BLaER1 (cell line): ENCODE measurements around the gene DTL.

ENCODE experiments used
- H3K27ac ChIP-seq: shearing (Covaris generic); formaldehyde crosslinking; 2 replicates; pipeline ENCODE4 v1.8.1; 2022
- H3K27me3 ChIP-seq: shearing (Covaris generic); formaldehyde crosslinking; 2 replicates; pipeline ENCODE4 v1.8.1; 2022
- H3K36me3 ChIP-seq: shearing (Covaris generic); formaldehyde crosslinking; 2 replicates; pipeline ENCODE4 v1.8.1; 2022
- H3K4me1 ChIP-seq: shearing (Covaris generic); formaldehyde crosslinking; 2 replicates; pipeline ENCODE4 v1.8.1; 2022
- H3K4me2 ChIP-seq: shearing (Covaris generic); formaldehyde crosslinking; 2 replicates; pipeline ENCODE4 v1.8.1; 2022
- H3K4me3 ChIP-seq: shearing (Covaris generic); formaldehyde crosslinking; 2 replicates; pipeline ENCODE4 v1.8.1; 2022
- H3K9ac ChIP-seq: shearing (Covaris generic); formaldehyde crosslinking; 2 replicates; pipeline ENCODE4 v1.8.1; 2022
- H3K9me3 ChIP-seq: shearing (Covaris generic); formaldehyde crosslinking; 2 replicates; pipeline ENCODE4 v1.8.1; 2022
- H4K20me1 ChIP-seq: shearing (Covaris generic); formaldehyde crosslinking; 2 replicates; pipeline ENCODE4 v1.8.1; 2022
- Cebpa-rat ChIP-seq: shearing (Covaris generic); IDR thresholded peaks from 2 replicates; pipeline ENCODE4 v1.8.1; 2022

Gene DTL

GRCh38 chr1:212035835-212036605 is 472 bp downstream of the DTL start:
- Histone ChIP-seq H3K4me1 (peaks cover 77% of the 10 kb centered on the region), H4K20me1 (peaks cover 29% of the 10 kb centered on the region), H3K27ac (peak overlapping the region; percentile 92)

DNA sequence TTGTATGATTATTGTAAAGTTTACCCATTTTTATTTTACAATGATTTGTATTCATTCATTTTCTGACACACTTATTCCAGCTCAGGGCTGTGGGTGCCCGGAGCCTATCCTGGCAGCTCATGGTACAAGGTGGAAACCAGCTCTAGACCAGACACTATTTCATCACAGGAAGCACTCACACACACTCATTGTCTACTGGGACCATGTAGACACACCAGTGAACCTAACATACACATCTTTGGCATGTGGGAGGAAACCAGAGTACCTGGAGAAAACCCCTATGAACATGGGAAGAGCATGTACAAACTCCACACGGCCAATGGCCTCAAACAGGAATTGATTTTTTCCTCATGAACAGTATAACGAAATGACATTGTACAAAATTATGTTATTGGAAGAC is 2.4 kb downstream of the DTL start:
- no peaks in the 10 kb centered on the region for H3K9me3 ChIP-seq
- peak overlapping the region; percentile 92; the same call in 1 of the 2 replicates for H3K4me3 ChIP-seq
- H3K27ac ChIP-seq, result no peak overlapping the region
- no peak overlapping the region; the same call in 1 of the 2 replicates for H3K9ac ChIP-seq
- peak overlapping the region; percentile 87 for H3K4me2 ChIP-seq
- H3K36me3 ChIP-seq, result peaks cover 40% of the 10 kb centered on the region
- peaks cover 65% of the 10 kb centered on the region for H3K4me1 ChIP-seq
- no peak for TF ChIP-seq Cebpa-rat
- H4K20me1 ChIP-seq, result peaks cover 24% of the 10 kb centered on the region
- H3K27me3 ChIP-seq, result no peaks in the 10 kb centered on the region

More at GRCh38 chr1:212035835-212036605, 472 bp downstream of the DTL start:
- no peaks in the 10 kb centered on the region for H3K27me3 ChIP-seq
- H3K4me2 ChIP-seq, result peak overlapping the region; percentile 87
- H3K9ac ChIP-seq, result peak overlapping the region; percentile 94
- no peaks in the 10 kb centered on the region for H3K9me3 ChIP-seq
- peak overlapping the region; percentile 92 for H3K4me3 ChIP-seq
- H3K36me3 ChIP-seq, result peaks cover 37% of the 10 kb centered on the region
- TF ChIP-seq Cebpa-rat, result no peak

DNA sequence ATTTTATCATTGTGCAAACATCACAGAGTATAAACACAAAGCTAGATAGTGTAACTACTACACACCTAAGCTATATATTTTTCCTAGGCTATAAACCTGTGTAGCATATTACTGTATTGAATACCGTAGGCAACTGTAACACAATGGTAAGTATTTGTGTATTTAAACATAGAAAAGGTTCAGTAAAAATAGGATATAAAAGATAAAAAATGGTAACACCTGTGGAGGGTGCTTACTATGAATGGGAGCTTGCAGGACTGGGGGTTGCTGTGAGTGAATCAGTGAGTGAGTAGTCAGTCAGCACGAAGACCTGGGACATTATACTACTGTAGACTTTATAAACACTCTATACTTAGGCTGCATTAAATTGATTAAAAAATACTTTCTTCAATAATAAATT is 4.1 kb downstream of the DTL start:
- Histone ChIP-seq H3K4me1 (peaks cover 49% of the 10 kb centered on the region), H3K9me3 (no peaks in the 10 kb centered on the region), H4K20me1 (peaks cover 23% of the 10 kb centered on the region), H3K36me3 (peaks cover 47% of the 10 kb centered on the region), H3K27ac (no peak overlapping the region), H3K4me2 (0 out of 2 replicates have a peak overlapping the region, but pooled peaks have one; percentile 11), H3K4me3 (no peak overlapping the region), H3K27me3 (no peaks in the 10 kb centered on the region), H3K9ac (no peak overlapping the region)
- TF ChIP-seq Cebpa-rat, result no peak

GRCh38 chr1:212040629-212041412 is 5.3 kb downstream of the DTL start:
- peak overlapping the region; percentile 58 for H3K4me2 ChIP-seq

DNA sequence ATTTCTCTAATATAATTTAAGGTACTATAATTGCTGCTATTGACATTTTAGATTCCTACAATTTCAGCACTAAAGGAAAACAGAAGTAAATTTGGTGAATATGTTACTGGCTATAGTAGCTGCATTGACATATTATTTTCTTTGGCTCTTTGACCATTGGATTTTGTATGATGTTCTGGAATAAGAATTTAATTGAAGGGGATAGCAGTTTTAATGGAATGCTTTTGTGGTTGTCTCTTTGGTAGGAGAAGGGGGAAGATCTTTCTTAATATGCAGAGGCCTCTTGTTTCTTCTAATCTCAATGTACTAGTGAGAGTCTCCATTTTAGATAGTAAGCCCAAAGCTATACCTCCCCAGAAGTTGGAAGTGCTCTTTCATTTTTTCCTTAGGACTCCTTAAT is 6.9 kb downstream of the DTL start:
- Histone ChIP-seq H3K9me3 (no peaks in the 10 kb centered on the region), H3K4me2 (no peak overlapping the region), H3K4me1 (peaks cover 37% of the 10 kb centered on the region), H4K20me1 (peaks cover 26% of the 10 kb centered on the region; the same call in 1 of the 2 replicates), H3K9ac (no peak overlapping the region), H3K27me3 (no peaks in the 10 kb centered on the region), H3K4me3 (no peak overlapping the region), H3K27ac (no peak overlapping the region), H3K36me3 (peaks cover 75% of the 10 kb centered on the region)
- no peak for TF ChIP-seq Cebpa-rat

More at GRCh38 chr1:212040629-212041412, 5.3 kb downstream of the DTL start:
- Histone ChIP-seq H3K4me1 (peaks cover 49% of the 10 kb centered on the region), H4K20me1 (peaks cover 26% of the 10 kb centered on the region; the same call in 1 of the 2 replicates), H3K36me3 (peaks cover 59% of the 10 kb centered on the region), H3K9me3 (no peaks in the 10 kb centered on the region), H3K9ac (no peak overlapping the region), H3K27ac (no peak overlapping the region), H3K27me3 (no peaks in the 10 kb centered on the region), H3K4me3 (no peak overlapping the region)
- no peak for TF ChIP-seq Cebpa-rat

- H3K27ac ChIP-seq, result no peak overlapping the region
- H3K27me3 ChIP-seq, result no peaks in the 10 kb centered on the region
- peaks cover 84% of the 10 kb centered on the region for H3K36me3 ChIP-seq
- no peak overlapping the region for H3K4me2 ChIP-seq
- peaks cover 26% of the 10 kb centered on the region; the same call in 1 of the 2 replicates for H4K20me1 ChIP-seq
- no peak overlapping the region for H3K9ac ChIP-seq
- TF ChIP-seq Cebpa-rat, result no peak
- H3K4me1 ChIP-seq, result peaks cover 16% of the 10 kb centered on the region
- H3K4me3 ChIP-seq, result no peak overlapping the region
- H3K9me3 ChIP-seq, result no peaks in the 10 kb centered on the region
These were observed 9.3 kb downstream of the DTL start for GRCh38 chr1:212044851-212045250.

DNA sequence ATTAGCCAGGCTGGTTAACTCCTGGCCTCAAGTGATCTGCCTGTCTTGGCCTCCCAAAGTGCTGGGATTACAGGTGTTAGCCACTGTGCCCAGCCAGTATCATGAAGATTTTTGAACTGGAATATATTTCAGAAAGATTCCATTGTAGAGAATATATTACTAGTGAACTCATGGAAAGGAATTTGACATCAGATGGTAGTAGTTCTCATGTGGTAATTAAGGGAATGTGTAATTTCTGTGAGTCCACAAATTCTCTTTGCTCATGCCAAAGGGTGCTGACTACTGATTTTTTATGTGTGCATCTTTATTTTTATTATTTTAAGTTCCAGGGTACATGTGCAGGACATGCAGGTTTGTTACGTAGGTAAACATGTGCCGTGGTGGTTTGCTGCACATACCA is 10.4 kb downstream of the DTL start:
- peaks cover 91% of the 10 kb centered on the region for H3K36me3 ChIP-seq
- no peak overlapping the region for H3K9ac ChIP-seq
- no peaks in the 10 kb centered on the region for H3K27me3 ChIP-seq
- TF ChIP-seq Cebpa-rat, result no peak
- H3K4me2 ChIP-seq, result no peak overlapping the region
- peaks cover 6% of the 10 kb centered on the region for H3K4me1 ChIP-seq
- H3K4me3 ChIP-seq, result no peak overlapping the region
- H4K20me1 ChIP-seq, result peaks cover 26% of the 10 kb centered on the region; the same call in 1 of the 2 replicates
- H3K27ac ChIP-seq, result no peak overlapping the region
- H3K9me3 ChIP-seq, result no peaks in the 10 kb centered on the region

DNA sequence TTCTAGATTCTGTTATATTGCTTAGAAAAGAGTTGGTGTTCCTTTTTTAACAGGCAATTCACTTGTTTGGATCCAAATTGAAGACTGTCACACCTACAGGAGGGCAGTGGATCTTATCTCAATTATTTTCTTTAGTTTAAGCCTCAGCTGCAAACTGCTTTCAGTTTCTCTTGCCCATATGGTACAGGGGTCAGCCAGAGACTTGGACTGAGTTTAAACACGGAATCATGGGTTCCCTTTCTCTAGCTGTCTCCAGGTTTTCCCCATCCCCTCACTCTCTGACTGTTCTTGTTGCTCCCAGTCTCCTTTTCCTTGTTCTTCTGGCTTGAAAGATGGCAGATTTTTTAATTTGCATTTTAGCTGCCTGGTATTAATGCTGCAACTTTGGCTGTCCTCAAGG is 18.4 kb downstream of the DTL start:
- Histone ChIP-seq H4K20me1 (no peaks in the 10 kb centered on the region), H3K27ac (no peak overlapping the region), H3K27me3 (no peaks in the 10 kb centered on the region), H3K4me3 (no peak overlapping the region), H3K9ac (no peak overlapping the region), H3K4me2 (peak overlapping the region; percentile 66), H3K36me3 (peaks cover 84% of the 10 kb centered on the region), H3K4me1 (peaks cover 43% of the 10 kb centered on the region), H3K9me3 (peaks cover 32% of the 10 kb centered on the region)
- TF ChIP-seq Cebpa-rat, result no peak

DNA sequence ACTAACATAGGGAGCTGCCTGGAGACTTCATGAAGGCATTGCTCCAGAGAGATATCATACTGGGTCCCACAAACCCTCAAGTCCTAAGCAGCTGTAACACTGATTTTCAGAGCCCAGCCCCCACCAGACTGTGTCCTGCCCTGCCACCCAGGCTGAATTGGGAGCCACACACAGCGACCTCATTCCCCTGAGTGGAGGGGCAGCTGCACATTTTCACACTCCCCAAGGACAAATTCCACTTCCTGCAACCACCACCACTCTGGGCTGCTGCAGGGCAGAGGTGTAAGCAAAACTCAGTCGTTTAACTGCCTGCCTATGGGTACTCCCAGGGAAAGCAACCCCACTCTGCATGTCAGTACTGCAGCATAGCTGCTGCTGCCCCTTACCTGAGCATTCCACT is 19.8 kb downstream of the DTL start:
- peaks cover 71% of the 10 kb centered on the region for H3K36me3 ChIP-seq
- no peak for TF ChIP-seq Cebpa-rat
- peak overlapping the region; percentile 52 for H3K27ac ChIP-seq

More for the DNA sequence above, 19.8 kb downstream of the DTL start:
- peaks cover 32% of the 10 kb centered on the region for H3K9me3 ChIP-seq
- H3K4me3 ChIP-seq, result 0 out of 2 replicates have a peak overlapping the region, but pooled peaks have one; percentile 16
- H3K4me1 ChIP-seq, result peaks cover 43% of the 10 kb centered on the region
- no peak overlapping the region for H3K9ac ChIP-seq
- H3K4me2 ChIP-seq, result peak overlapping the region; percentile 66
- H3K27me3 ChIP-seq, result no peaks in the 10 kb centered on the region
- no peaks in the 10 kb centered on the region for H4K20me1 ChIP-seq
